ENCODE results near the gene PPP4C. TPM values are rescaled to one million over a fixed set of nuclear protein-coding genes. Genes with fewer than 3 reads are reported as not detected.

PPP4C gene
- total and polyA plus RNA-seq, 2 of the 8 experiments (the other 6 are each of a cell fraction or from before 2014, with no cell fraction given): 148 to 298 TPM

DNA sequence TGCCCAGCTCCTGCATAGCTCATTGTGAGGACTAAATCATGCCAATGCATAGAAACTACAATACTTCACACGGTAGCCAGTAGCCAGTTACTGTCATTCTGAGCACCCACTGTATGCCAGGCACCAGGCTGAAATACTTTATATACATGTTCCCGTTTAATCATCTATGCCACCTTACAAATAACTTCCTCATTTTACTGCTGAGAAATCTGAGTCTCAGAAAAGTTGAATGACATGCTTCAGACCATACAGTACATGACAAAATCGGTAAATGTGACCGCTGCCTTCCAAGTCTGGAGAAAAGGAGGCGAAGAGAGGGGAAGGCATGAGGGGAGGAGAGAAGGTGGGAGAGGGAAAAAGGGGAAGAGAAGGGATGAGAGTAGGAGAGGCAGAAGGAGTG, 35.6 kb upstream of the PPP4C start:
- no peak overlapping the region for H2AK5ac ChIP-seq (ENCODE audit: low read depth, low read length)
- WGBS, 2 experiments (ENCODE audit: extremely low coverage in 1 of 2, insufficient coverage in 1 of 2, insufficient read length in 1 of 2, insufficient replicate concordance in 2 of 2, low coverage in 1 of 2, low lambda C conversion rate in 2 of 2, missing lambda C conversion rate in 1 of 2): 78% methylated on average over 5 of the region's 5 CpGs; no CpG with 5 or more reads in 1 of the 2 experiments
- no peak overlapping the region for H3K14ac ChIP-seq (ENCODE audit: insufficient read length)
- TF ChIP-seq JUN (IDR thresholded peaks at IDR 0.05; ENCODE audit: low read depth, low read length) (no peak), SAP30 (IDR thresholded peaks at IDR 0.05; ENCODE audit: insufficient read depth, insufficient replicate concordance, low read length) (no peak), ZNF274 (IDR thresholded peaks at IDR 0.05; ENCODE audit: borderline replicate concordance, extremely low read depth, low read length) (no peak), NRF1 (IDR thresholded peaks at IDR 0.05; ENCODE audit: low read depth, low read length) (no peak), HDAC6 (IDR thresholded peaks at IDR 0.05; ENCODE audit: low read depth, low read length) (no peak)
- TF ChIP-seq, protein P1, sequence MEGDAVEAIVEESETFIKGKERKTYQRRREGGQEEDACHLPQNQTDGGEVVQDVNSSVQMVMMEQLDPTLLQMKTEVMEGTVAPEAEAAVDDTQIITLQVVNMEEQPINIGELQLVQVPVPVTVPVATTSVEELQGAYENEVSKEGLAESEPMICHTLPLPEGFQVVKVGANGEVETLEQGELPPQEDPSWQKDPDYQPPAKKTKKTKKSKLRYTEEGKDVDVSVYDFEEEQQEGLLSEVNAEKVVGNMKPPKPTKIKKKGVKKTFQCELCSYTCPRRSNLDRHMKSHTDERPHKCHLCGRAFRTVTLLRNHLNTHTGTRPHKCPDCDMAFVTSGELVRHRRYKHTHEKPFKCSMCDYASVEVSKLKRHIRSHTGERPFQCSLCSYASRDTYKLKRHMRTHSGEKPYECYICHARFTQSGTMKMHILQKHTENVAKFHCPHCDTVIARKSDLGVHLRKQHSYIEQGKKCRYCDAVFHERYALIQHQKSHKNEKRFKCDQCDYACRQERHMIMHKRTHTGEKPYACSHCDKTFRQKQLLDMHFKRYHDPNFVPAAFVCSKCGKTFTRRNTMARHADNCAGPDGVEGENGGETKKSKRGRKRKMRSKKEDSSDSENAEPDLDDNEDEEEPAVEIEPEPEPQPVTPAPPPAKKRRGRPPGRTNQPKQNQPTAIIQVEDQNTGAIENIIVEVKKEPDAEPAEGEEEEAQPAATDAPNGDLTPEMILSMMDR (IDR thresholded peaks at IDR 0.05; ENCODE audit: control extremely low read depth in 1 of 3, insufficient read depth in 1 of 3, low read depth in 1 of 3, low read length in 3 of 3): no peak
- H3K9me3 ChIP-seq (ENCODE audit: insufficient read depth in 2 of 2, low read depth in 1 of 2, low read length in 1 of 2): no peaks in the 10 kb centered on the region
- no peak overlapping the region for H3K9ac ChIP-seq (replicated peaks in 1 of 4; ENCODE audit: extremely low read depth in 1 of 4, low read depth in 3 of 4, low read length in 3 of 4)
- H3K36me3 ChIP-seq (ENCODE audit: control insufficient read depth in 2 of 4, insufficient read depth in 4 of 4, low read length in 3 of 4): no peaks in the 10 kb centered on the region
- FAIRE-seq (no peak), DNase-seq (ENCODE audit: low read depth in 1 of 2, low spot score in 2 of 2) (no peak)
- peaks cover 0 to 2% of the 10 kb centered on the region in 2 experiments for H4K20me1 ChIP-seq (replicated peaks in 1 of 2; ENCODE audit: control insufficient read depth in 1 of 2, insufficient read depth in 2 of 2, low read length in 2 of 2)
- ChIA-PET CTCF (ENCODE audit: partially characterized antibody) (interaction anchor here (0.5 to 2.8 kb wide), 4 partner anchors 9 to 256 kb away, joined by 3 to 14 read pairs (median 8); partner anchors contain the start of genes TBX6 and TLCD3B), POLR2A (ENCODE audit: partially characterized antibody) (interaction anchor here (1.2 kb wide), 2 partner anchors 17 to 26 kb away, joined by 3 to 4 read pairs; no protein-coding TSS in a partner anchor)
- H4K8ac ChIP-seq (ENCODE audit: extremely low read depth, insufficient read depth, low read length): no peak overlapping the region
- H3K4me2 ChIP-seq (ENCODE audit: insufficient read depth in 1 of 2, low read depth in 2 of 2, low read length in 2 of 2): no peak overlapping the region
- H3K79me1 ChIP-seq (ENCODE audit: low read depth, low read length): no peaks in the 10 kb centered on the region; the same call in 1 of the 2 replicates
- H3K4me3 ChIP-seq (ENCODE audit: extremely low read depth in 1 of 4, insufficient read depth in 2 of 4, low read depth in 3 of 4, low read length in 4 of 4): no peak overlapping the region
- H3K56ac ChIP-seq (replicated peaks; ENCODE audit: insufficient read length, low read depth, low read length): no peak overlapping the region
- no peak overlapping the region for H3K23ac ChIP-seq (ENCODE audit: insufficient read length)
- H3K23me2 ChIP-seq (ENCODE audit: low read depth, low read length): peaks cover 2% of the 10 kb centered on the region; the same call in 1 of the 2 replicates
- no peak overlapping the region for H2BK20ac ChIP-seq (ENCODE audit: low read length)
- H3K4ac ChIP-seq (replicated peaks; ENCODE audit: insufficient read length, low read depth, low read length): no peak overlapping the region
- no peak overlapping the region for H2BK15ac ChIP-seq (ENCODE audit: low read length)
- H3K27ac ChIP-seq (ENCODE audit: low read depth, low read length): no peak overlapping the region
- H4K5ac ChIP-seq (ENCODE audit: insufficient read length, low read depth, low read length): no peak overlapping the region
- H3K18ac ChIP-seq (ENCODE audit: extremely low read depth, low read length): no peak overlapping the region; the same call in 1 of the 2 replicates
- H2BK12ac ChIP-seq (ENCODE audit: low read depth, low read length): no peak overlapping the region
- no peak overlapping the region for H2AFZ ChIP-seq (ENCODE audit: low read length)
- no peak overlapping the region for H2BK5ac ChIP-seq (ENCODE audit: low read depth, low read length)
- H3K4me1 ChIP-seq (replicated peaks in 1 of 4; ENCODE audit: control insufficient read depth in 3 of 4, insufficient read depth in 4 of 4, low read length in 3 of 4): no peaks in the 10 kb centered on the region
- H4K91ac ChIP-seq (replicated peaks; ENCODE audit: insufficient read length, low read length): no peak overlapping the region
- H3K27me3 ChIP-seq (replicated peaks in 1 of 4; ENCODE audit: control insufficient read depth in 3 of 4, extremely low read depth in 1 of 4, insufficient read depth in 3 of 4, low read length in 3 of 4): peaks cover 0 to 3% (median 1%) of the 10 kb centered on the region in 4 experiments; a peak in 3 of 7 replicates
- H3K79me2 ChIP-seq (ENCODE audit: control insufficient read depth in 1 of 2, insufficient read depth in 2 of 2, low read length in 2 of 2): no peaks in the 10 kb centered on the region
- H2BK120ac ChIP-seq (replicated peaks; ENCODE audit: low read depth, low read length): no peak overlapping the region
